ENCODE results near the gene RND3.

RND3 gene

GRCh38 chr2:150475479-150476250 lies 11.8 kb downstream of the RND3 start:
- FAIRE-seq, result no peak

- FAIRE-seq, result no peak
Observed at GRCh38 chr2:150474326-150475074, 13.0 kb downstream of the RND3 start.

- FAIRE-seq, result no peak
Observed at GRCh38 chr2:150473767-150474166, 13.7 kb downstream of the RND3 start.

- FAIRE-seq, result no peak
Observed at GRCh38 chr2:150472511-150472899, 15.0 kb downstream of the RND3 start.

GRCh38 chr2:150471813-150472510 lies 15.5 kb downstream of the RND3 start:
- no peak for FAIRE-seq

GRCh38 chr2:150470435-150470834 lies 17.0 kb downstream of the RND3 start:
- no peak for FAIRE-seq

- FAIRE-seq, result no peak
Observed at GRCh38 chr2:150469706-150470274, 17.7 kb downstream of the RND3 start.

GRCh38 chr2:150468350-150468960 lies 19.0 kb downstream of the RND3 start:
- FAIRE-seq, result no peak

- no peak for FAIRE-seq
Observed at GRCh38 chr2:150467621-150467963, 19.9 kb downstream of the RND3 start.

- no peak for FAIRE-seq
Observed at GRCh38 chr2:150466741-150467620, 20.5 kb downstream of the RND3 start.

- FAIRE-seq, result no peak
Observed at GRCh38 chr2:150465703-150466569, 21.5 kb downstream of the RND3 start.

GRCh38 chr2:150464986-150465385 lies 22.5 kb downstream of the RND3 start:
- FAIRE-seq, result no peak

GRCh38 chr2:150464270-150464669 lies 23.2 kb downstream of the RND3 start:
- FAIRE-seq, result no peak

GRCh38 chr2:150462770-150463169 lies 24.7 kb downstream of the RND3 start:
- FAIRE-seq, result no peak

- FAIRE-seq, result no peak
Observed at GRCh38 chr2:150459281-150459680, 28.2 kb downstream of the RND3 start.

GRCh38 chr2:150450765-150451164 lies 36.7 kb downstream of the RND3 start:
- no peak for FAIRE-seq

GRCh38 chr2:150449856-150450255 lies 37.6 kb downstream of the RND3 start:
- FAIRE-seq, result no peak

GRCh38 chr2:150445398-150445797 lies 42.1 kb downstream of the RND3 start:
- no peak for FAIRE-seq

- no peak for FAIRE-seq
Observed at GRCh38 chr2:150442484-150442883, 45.0 kb downstream of the RND3 start.

- no peak for FAIRE-seq
Observed at GRCh38 chr2:150441784-150442183, 45.7 kb downstream of the RND3 start.

- no peak for FAIRE-seq
Observed at GRCh38 chr2:150441226-150441625, 46.2 kb downstream of the RND3 start.

Data from A204.1 (cell line).